SK-N-SH treated with all-trans-retinoic acid at 6 μM for 48 hours (cell line): ENCODE data around the gene PRC1.

ENCODE experiments used
- CSRNP3 ChIP-seq: fragments of 250-450 bp; sonication (Bioruptor Pico); IDR thresholded peaks from 2 replicates; pipeline ENCODE4 v1.5.1; 2021; ENCODE audit warnings: mild to moderate bottlenecking, moderate library complexity
- ESRRG ChIP-seq: fragments of 250-450 bp; sonication (Bioruptor Pico); IDR thresholded peaks from 2 replicates; pipeline ENCODE4 v1.6.1; 2021; ENCODE audit warnings: mild to moderate bottlenecking
- OSR1 ChIP-seq: fragments of 250-450 bp; sonication (Bioruptor Pico); IDR thresholded peaks from 2 replicates; pipeline ENCODE4 v1.8.0; 2022; ENCODE audit warnings: moderate library complexity, mild to moderate bottlenecking, inconsistent platforms
- ZFP30 ChIP-seq: fragments of 450-650 bp; formaldehyde crosslinking; IDR thresholded peaks from 2 replicates; pipeline ENCODE4 v1.5.0; 2022; ENCODE audit warnings: mild to moderate bottlenecking, moderate library complexity
- ZNF70 ChIP-seq: fragments of 450-650 bp; formaldehyde crosslinking; IDR thresholded peaks from 2 replicates; pipeline ENCODE4 v1.5.0; 2020; ENCODE audit warnings: mild to moderate bottlenecking, moderate library complexity
- ZNF8 ChIP-seq: fragments of 450-650 bp; formaldehyde crosslinking; IDR thresholded peaks from 2 replicates; pipeline ENCODE4 v1.5.0; 2020; ENCODE audit warnings: mild to moderate bottlenecking, moderate library complexity

GRCh38 chr15:91007266-91007665 lies 12.9 kb upstream of the PRC1 start:
- TF ChIP-seq OSR1 (no peak), ZNF70 (CRISPR knock-in tag) (no peak), ZFP30 (CRISPR knock-in tag) (no peak), ZNF8 (CRISPR knock-in tag) (no peak), ESRRG (no peak), CSRNP3 (CRISPR knock-in tag) (no peak)
